Stimulated activated CD8-positive, alpha-beta memory T cell treated with anti-CD3 and anti-CD28 coated beads, Interleukin-7, amount 100 ng/mL, for 24 hours (primary cell): ENCODE results near the gene UNC13B.
"Not testable (repeated sequence)": the region's sequence is repeated elsewhere in the genome, so short reads cannot be mapped to it uniquely, and the experiment has no call there.

Source experiments
- DNase-seq: peaks from one replicate; pipeline ENCODE4 v3.0.0-alpha.2; 2020; ENCODE audit warnings: low read depth

The UNC13B gene

GRCh38 chr9:35380619-35381018 lies 218.8 kb downstream of the UNC13B start:
- no peak for DNase-seq

DNA sequence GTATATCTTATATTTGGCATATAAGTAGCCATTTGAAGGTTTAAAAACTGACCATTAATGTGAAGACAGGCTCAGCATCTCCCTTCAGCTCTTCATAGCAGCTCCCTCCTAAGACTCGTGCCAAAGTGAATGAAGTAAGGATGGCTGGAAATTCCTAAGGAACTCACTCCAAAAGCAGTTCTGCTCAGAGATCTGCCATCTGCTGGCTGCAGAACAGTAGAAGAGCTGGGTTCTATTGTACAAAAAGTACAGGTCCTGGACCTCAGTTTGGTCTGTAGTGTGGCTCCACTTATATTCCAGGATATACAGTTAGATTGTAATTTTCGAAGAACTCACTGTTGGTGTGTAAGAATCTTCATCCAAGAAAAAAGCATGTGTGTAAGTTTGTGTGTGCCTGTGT lies 223.2 kb downstream of the UNC13B start:
- no peak for DNase-seq

- DNase-seq: no peak
Measured at GRCh38 chr9:35395076-35395705, 233.4 kb downstream of the UNC13B start.

DNA sequence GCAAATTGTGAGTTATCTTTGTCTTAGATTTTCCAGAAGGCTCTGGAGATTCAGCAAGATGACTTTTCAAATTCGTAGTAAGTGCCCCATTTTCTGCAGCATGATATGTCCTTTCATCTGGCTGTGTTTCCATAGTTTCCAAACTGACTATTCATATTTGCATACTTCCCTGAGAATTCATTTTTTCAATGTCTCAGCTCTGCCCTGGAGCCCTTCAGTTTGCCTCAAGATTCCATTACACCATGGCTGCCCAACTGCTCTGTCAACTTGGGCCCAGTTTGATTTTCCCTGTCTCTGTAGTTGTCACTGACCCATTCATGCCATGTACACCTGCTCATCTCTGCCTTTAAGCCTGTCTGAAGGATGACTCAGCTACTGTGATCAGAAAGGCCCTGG lies 233.9 kb downstream of the UNC13B start:
- no peak for DNase-seq

- DNase-seq: no peak
Measured at GRCh38 chr9:35396560-35397215, 234.9 kb downstream of the UNC13B start.

DNA sequence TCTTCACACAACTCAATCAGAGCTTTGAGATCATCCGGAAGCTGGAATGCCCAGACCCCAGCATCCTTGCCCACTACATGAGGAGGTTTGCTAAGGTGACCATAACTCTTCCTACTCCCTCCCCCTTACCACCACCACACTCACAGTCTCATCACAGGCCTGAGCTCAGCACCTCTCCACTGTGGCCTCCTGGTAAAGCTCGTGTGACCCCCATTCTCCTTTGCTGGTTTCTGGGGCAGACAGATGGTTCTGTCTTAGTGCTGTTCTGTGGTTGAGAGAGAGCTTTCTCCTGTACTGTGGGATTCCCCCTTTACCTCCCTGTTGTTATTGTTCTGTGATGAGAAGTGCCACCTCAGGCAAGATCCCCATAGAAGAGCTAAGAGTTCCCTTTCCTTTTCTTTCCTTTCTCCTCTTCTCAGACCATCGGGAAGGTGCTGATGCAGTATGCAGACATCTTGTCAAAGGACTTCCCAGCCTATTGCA lies 235.4 kb downstream of the UNC13B start:
- DNase-seq: no peak

- DNase-seq: no peak
Measured at GRCh38 chr9:35397923-35398322, 236.1 kb downstream of the UNC13B start.

- DNase-seq: no peak
Measured at GRCh38 chr9:35398651-35399335, 237.0 kb downstream of the UNC13B start.

DNA sequence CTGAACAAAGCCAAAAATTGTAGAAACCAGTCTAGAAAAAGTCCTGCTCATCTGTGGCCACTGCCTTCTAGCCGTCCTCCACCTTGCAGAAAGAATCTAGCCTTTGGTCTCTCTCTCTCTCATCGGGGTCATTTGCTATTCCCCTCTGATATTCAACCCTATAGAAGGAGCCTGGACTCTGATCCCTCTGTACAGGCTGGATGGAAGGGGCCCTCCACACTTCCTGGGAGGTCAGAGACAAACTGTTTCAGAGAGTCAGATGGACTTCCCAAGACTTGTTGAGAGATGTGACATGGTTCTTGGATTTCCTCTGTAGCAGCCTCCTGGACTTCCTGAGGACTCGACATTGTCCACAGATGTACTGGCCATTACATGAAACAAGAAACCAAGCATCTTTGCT lies 243.1 kb downstream of the UNC13B start:
- no peak for DNase-seq

DNA sequence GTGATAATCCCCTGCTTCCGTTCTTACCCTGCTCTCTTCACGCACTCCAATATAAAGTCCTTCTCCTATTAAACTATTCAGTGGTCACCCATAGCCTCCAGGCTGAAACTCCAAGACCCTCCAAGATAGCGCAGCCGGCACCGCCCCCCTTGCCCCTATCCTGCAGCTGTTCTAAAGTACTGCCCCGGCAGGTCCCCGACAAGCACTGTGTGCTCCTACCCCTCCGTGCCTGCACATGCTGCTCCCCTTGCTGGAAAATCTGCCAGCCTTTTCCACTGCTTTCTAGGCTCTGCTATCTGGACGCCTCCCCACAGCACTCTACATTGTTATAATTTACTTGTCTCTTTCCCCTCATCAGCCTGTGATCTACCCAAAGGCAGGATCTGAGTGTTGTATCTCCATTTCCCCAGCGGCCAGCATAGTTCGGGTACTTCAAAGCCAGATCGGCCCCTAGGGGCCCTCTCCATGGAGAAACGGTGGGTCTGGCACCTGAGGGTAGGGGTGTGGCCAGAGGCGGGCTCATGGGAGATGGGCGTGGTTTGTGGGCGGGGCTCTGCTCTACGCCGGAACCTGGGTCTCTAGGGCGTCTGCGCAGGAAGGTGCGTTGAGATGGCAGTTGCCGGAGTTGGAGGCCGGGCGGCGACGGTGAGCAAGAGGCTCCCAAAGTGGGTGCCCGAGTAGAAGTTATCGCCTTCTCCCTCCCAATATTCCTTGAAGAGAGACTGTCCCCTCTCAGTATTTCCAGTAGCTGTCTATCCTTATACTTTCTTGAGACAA lies 244.6 kb downstream of the UNC13B start:
- DNase-seq: no peak

DNA sequence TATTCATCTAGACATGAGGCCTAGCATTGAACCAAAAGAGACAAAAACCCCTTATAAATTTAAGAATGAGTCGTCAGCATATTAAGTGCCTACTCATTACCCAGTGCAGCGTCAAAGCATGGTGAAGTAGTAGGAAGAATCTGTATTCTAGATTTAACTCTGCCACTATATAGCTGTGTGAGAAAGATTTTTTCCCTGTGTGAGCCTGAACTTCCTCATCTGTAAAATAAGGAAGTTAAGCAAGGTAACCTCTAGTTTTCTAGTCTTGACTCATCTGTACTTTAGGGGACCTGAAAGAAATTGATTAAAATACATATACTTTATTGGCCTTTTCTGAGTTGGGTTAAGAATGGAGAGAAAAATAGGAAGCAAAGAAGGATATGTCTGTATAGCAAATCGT lies 246.0 kb downstream of the UNC13B start:
- no peak for DNase-seq

GRCh38 chr9:35409434-35409833 lies 247.6 kb downstream of the UNC13B start:
- DNase-seq: not testable (repeated sequence)

DNA sequence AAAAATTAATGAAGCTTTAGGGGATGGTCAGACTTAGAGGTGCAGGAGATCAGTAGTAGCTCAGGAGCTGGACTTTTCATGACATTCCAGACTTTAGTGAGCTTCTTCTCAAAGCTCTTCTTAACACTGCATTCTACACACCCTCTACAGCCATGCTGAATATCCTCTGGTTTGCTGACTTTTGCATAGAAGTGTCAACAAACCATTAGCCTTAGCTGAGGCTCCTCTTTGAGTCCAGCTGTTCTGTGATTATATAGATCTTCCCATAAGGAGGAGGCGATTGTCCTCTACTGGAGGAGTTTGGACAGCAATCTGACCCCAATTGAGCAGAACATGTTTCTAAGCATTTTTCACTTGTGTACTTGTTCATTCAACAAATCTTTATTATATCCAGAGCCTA lies 253.1 kb downstream of the UNC13B start:
- no peak for DNase-seq

DNA sequence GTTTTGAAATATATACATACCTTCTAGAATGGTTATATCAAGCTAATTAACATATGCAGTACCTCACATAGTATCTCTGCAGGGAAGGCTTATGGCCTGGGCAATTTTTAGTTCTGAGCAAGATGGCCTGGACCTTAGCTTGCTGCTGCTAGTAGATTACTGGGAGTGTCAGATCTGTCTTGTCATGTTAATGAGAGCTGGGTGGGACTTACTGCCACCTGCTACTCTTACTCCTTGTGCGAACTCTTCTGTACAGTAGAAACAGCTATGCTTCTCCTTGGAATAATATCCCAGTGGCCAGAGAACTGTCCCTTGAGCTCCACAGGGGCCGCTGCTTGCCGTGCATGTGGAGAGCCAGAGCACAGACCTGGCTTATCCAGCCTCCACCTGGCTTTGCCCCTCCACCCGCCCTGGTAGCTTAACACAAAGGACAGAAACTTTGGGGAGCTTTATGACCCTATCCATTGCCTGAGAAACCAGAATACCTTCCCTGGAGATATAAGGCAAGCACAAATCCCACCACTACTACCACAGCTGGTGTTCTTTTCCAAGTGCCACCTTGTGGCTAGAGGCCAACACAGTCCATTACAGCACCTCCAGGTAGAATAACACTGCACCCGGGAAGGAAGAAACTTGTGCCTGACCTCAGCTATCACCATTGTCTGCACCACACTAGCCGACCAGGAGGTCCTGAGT lies 253.7 kb downstream of the UNC13B start:
- DNase-seq: no peak

GRCh38 chr9:35416098-35416427 lies 254.3 kb downstream of the UNC13B start:
- DNase-seq: no peak

- DNase-seq: no peak
Measured at GRCh38 chr9:35422346-35422745, 260.5 kb downstream of the UNC13B start.

GRCh38 chr9:35422753-35423152 lies 260.9 kb downstream of the UNC13B start:
- DNase-seq: no peak

DNA sequence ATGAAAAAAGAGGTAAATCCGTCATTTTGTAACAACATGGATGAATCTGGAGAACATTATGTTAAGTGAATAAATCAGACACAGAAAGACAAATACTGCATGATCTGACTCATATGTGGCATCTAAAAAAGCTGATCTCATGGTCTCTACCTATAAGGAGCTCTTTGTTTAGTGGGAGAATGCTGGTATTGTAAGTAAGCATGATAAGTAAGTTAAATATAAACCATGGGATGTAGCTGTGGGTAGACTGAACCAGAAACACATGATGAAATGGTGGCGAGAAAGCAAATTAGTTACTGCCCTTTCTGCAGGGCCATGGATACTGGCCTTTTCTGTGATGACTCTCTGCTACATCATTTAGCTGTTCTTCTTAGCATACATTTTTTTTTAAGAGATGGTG lies 261.7 kb downstream of the UNC13B start:
- no peak for DNase-seq

DNA sequence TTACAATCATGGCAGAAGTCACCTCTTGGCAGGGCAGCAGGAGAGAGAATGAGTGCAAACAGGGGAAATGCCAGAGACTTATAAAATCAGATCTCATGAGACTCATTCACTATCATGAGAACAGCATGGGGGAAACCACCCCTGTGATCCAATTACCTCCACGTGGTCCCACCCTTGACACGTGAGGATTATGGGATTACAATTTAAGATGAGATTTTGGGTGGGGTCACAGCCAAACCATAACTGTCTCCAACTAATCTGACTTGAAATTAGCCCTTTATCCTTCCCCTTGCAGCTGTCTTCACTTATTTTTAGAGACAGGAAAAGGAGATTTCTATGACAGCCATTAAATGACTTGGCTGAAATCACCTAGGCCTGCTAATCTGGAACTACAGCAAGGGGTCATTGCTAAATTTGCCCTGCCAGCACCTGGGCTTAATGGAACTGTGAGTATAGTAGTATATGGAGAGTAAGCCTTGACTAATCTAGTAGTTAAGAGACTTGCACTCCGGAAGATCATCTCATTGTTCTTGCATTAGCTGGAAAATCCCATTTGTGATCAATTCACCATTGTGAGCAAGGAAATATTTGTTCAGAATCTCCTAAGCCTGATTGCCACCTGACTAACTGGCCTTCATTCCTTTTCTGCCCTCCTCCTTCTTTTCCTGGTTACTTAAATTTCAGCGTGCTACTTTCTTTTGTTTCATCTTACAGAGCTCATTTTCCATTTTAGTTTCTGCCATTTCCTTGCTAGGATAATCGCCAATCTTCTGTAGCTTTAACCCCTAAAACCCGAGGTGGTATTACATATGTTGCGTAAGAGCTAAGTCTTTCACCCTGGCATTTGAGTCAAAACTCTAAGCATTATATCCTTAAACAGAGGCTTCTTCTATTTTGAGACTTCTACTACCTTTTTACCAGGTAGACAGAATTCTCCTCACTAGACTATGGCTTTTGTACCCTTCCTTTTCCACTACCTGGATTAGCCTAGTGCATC lies 262.8 kb downstream of the UNC13B start:
- DNase-seq: no peak

DNA sequence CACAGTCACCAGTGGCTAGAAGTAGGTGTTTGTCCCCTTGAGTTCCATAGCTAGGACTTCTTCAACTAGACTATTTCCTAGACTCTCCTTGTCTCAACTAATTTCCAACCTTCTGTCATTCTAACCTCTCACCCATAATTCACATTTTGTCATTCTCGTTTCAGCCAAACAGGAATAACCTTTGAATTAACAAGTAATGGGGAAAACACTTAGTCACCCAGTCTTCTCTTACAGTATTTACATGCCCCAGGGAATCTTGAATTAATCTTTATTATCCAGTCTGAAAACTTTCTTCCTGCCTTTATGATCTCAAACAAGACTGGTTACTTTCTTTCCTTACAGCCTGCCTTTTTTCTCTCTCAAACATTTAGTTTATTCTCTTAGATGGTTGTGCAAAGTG lies 264.8 kb downstream of the UNC13B start:
- DNase-seq: no peak

DNA sequence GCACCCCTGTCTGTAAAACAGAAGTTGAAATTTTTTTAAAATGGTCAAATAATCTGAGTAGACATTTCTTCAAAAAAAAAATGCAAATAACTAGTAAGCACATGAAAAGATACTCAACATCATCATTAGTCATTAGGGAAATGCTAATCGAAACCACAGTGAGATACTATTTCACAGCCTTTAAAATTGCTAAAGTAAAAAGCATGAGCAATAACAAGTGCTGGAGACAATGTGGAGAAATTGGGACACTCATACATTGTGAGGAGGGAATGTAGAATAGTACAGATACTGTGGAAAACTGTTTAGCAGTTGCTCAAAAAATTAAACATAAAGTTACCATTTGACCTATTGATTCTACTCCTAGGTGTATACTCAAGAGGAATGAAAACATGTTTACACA lies 269.7 kb downstream of the UNC13B start:
- DNase-seq: no peak
